Stimulated activated CD8-positive, alpha-beta memory T cell treated with anti-CD3 and anti-CD28 coated beads, Interleukin-4, amount 100 ng/mL, for 24 hours (primary cell): ENCODE data around the gene RASSF5.
A peak's percentile ranks its signal among the peaks of the same experiment; 100 is the strongest.
"Not testable (repeated sequence)": the region's sequence is repeated elsewhere in the genome, so short reads cannot be mapped to it uniquely, and the experiment has no call there.

ENCODE experiments used
- DNase-seq: peaks from one replicate; pipeline ENCODE4 v3.0.0-alpha.2; 2020; ENCODE audit warnings: low read depth

The RASSF5 gene

GRCh38 chr1:206476591-206476990 lies 30.7 kb upstream of the RASSF5 start:
- no peak for DNase-seq

- DNase-seq = no peak
These were observed 30.2 kb upstream of the RASSF5 start for GRCh38 chr1:206477110-206477509.

- no peak for DNase-seq
These were observed 29.6 kb upstream of the RASSF5 start for GRCh38 chr1:206477581-206478380.

GRCh38 chr1:206478746-206479145 lies 28.6 kb upstream of the RASSF5 start:
- DNase-seq = no peak

- DNase-seq = peak; percentile 62
These were observed 27.9 kb upstream of the RASSF5 start for GRCh38 chr1:206479183-206480125.

GRCh38 chr1:206480211-206480610 lies 27.1 kb upstream of the RASSF5 start:
- DNase-seq = no peak

GRCh38 chr1:206482611-206483010 lies 24.7 kb upstream of the RASSF5 start:
- DNase-seq = no peak

GRCh38 chr1:206483864-206484263 lies 23.5 kb upstream of the RASSF5 start:
- DNase-seq = not testable (repeated sequence)

GRCh38 chr1:206484901-206485300 lies 22.4 kb upstream of the RASSF5 start:
- no peak for DNase-seq

GRCh38 chr1:206486995-206487788 lies 20.1 kb upstream of the RASSF5 start:
- DNase-seq = no peak

GRCh38 chr1:206487970-206488369 lies 19.4 kb upstream of the RASSF5 start:
- no peak for DNase-seq

- DNase-seq = no peak
These were observed 18.9 kb upstream of the RASSF5 start for GRCh38 chr1:206488466-206488865.

GRCh38 chr1:206489980-206490770 lies 17.2 kb upstream of the RASSF5 start:
- peak; percentile 70 for DNase-seq

GRCh38 chr1:206490771-206491405 lies 16.4 kb upstream of the RASSF5 start:
- DNase-seq = no peak

GRCh38 chr1:206491616-206492015 lies 15.7 kb upstream of the RASSF5 start:
- DNase-seq = no peak

GRCh38 chr1:206492589-206492988 lies 14.7 kb upstream of the RASSF5 start:
- DNase-seq = no peak

- DNase-seq = no peak
These were observed 14.1 kb upstream of the RASSF5 start for GRCh38 chr1:206493279-206493678.

- no peak for DNase-seq
These were observed 12.3 kb upstream of the RASSF5 start for GRCh38 chr1:206495011-206495461.

GRCh38 chr1:206495493-206496046 lies 11.8 kb upstream of the RASSF5 start:
- no peak for DNase-seq

- no peak for DNase-seq
These were observed 11.1 kb upstream of the RASSF5 start for GRCh38 chr1:206496131-206496793.
